Omental fat pad (tissue), 4 donors: Measurements from ENCODE around the gene SLC39A3. TPM values are rescaled to one million over a fixed set of nuclear protein-coding genes. Genes with fewer than 3 reads are reported as not detected.

Experiments
- ATAC-seq: fragments of 150-250 bp; one replicate; pipeline ENCODE4 v1.9.1; 2016; ENCODE audit warnings: mild to moderate bottlenecking, moderate library complexity; ENCODE audit not compliant: low FRiP score
- DNase-seq: peaks from one replicate; pipeline ENCODE4 v3.0.0-alpha.2; 2019; ENCODE audit warnings: low spot score
- total RNA-seq, 4 donors: library from RNA; depleted of rRNA; stranded (reverse); fragments of >200 nt; gene quantifications; one replicate each; pipeline ENCODE4 v1.1.0, GENCODE V29; 2016
- TF ChIP-seq, protein P1 (sequence below), 3 donors: fragments of 450-650 bp; IDR thresholded peaks; one replicate each; pipeline ENCODE4 v1.5.1; 2016 to 2017; ENCODE audit warnings: antibody characterized with exemption in 3 of 3, mild to moderate bottlenecking in 3 of 3, moderate library complexity in 2 of 3

Gene SLC39A3
- total RNA-seq, 4 donors from 2014 or later, result 26.0 to 38.0 (median 28.6) TPM

DNA sequence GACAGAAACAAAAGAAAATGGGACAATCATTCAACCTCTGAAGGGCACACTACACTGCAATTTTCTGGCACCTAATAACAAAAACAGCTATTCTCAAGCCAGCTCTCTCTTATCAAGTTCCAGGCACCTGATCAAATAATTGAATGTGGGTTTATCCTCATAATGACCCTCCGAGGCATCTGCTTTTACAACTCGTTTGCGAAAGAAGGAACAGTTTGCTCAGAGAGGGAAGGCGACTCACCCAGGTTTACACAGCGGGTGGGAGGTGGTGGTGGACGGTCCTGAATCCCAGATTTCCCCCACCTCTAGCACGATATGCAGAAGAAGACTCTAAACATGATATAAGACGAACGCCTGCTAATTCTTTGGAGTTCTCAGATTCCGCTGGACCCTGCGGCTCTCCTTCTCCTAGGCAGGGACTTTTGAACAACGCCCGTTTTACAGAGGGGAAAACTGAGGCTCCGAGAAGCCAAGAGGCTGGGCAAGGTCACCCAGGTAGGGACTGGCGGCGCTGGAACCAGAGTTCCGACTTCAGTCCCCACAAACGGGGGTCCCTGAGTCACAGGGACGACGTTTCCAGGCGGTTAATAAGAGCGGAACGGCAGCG lies 42.6 kb upstream of the SLC39A3 start:
- TF ChIP-seq, protein P1, sequence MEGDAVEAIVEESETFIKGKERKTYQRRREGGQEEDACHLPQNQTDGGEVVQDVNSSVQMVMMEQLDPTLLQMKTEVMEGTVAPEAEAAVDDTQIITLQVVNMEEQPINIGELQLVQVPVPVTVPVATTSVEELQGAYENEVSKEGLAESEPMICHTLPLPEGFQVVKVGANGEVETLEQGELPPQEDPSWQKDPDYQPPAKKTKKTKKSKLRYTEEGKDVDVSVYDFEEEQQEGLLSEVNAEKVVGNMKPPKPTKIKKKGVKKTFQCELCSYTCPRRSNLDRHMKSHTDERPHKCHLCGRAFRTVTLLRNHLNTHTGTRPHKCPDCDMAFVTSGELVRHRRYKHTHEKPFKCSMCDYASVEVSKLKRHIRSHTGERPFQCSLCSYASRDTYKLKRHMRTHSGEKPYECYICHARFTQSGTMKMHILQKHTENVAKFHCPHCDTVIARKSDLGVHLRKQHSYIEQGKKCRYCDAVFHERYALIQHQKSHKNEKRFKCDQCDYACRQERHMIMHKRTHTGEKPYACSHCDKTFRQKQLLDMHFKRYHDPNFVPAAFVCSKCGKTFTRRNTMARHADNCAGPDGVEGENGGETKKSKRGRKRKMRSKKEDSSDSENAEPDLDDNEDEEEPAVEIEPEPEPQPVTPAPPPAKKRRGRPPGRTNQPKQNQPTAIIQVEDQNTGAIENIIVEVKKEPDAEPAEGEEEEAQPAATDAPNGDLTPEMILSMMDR (IDR thresholded peaks at IDR 0.05), result no peak
- ATAC-seq (no peak), DNase-seq (no peak)

DNA sequence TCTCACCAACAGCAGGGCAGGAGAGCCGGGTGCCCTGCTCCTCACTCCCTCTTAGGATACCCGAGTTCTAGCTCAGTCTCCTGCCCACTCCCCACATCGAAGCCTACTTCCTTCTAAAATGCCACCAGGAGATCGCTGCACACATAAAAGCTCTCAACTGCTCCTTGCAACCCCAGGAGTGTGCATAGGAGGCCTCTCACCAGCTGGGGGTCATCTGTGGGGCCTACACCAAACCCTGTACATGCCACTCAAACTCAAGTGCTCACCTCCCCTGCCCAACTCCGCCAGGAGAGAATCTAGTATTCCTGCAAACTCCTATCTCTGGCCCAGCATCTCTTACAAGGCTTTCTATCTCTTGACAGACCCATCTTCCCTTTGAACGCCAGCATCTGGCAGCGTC lies 40.5 kb upstream of the SLC39A3 start:
- ATAC-seq, result no peak

DNA sequence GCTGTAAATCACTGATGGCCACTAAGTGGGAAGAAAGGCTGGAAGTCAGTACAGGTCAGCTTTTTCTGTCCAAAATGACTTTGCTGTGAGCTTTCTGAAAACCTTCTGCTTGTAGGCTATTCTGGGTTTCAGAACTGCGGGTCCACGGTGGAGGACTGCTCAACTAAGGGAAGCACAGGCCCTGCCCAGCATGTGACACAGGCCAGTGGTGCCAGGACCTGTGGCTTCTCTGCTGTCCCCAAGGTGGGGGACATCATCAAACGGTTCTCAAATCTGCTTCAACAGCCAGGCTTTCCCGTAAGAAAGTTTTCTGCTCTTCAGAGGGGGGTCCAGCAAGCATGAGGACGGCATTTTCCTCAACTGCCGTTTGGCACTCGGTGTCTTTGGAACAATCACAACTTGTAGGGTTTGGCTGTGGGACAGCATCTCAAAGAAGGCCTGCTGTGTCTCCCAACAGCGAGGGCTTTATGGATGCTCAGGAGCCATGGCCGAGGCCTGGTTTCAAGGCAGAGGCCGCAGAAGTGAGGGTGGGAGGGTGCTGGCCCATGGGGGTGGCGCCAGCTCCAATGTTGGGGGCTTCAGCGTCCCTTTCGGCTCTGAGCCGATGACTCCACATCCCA lies 39.4 kb upstream of the SLC39A3 start:
- DNase-seq (no peak), ATAC-seq (no peak)
- TF ChIP-seq, protein P1 (IDR thresholded peaks at IDR 0.05), result no peak

More for the DNA sequence above, 40.5 kb upstream of the SLC39A3 start:
- no peak for DNase-seq
- TF ChIP-seq, protein P1 (IDR thresholded peaks at IDR 0.05), result no peak

DNA sequence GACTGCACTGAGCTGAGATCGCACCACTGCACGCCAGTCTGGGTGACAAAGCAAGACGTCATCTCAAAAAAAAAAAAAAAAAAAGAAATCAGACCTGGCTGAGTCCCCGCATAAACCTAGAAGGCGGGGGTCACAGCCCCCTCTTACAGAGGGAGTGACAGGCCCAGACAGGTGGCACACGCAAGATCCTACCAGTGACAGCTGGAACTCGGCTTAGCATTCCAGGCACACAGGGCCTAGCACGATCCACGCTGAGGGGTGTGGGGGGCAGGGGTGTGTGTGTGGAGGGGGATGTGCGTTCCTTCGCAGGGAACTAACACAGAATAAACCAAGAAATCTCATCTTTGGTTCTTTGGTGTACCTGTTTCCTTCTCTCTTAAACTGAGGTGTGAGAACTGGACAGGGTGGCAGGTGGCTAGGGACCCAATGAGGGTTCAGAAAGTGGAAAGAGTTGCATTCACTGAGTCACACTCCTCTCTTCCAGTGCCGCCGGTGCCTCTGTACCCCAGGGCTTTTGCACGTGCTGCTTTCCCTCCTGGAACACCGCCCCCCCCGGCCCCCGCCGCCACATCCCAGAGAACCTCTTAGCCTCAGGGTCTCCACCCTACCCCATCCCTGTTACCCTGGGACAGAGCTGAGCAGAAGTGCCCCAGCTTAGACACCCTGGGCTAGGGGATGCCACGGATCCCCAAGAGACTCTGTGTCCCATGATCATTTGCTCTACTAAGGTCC lies 38.3 kb upstream of the SLC39A3 start:
- DNase-seq (no peak), ATAC-seq (no peak)
- TF ChIP-seq, protein P1 (IDR thresholded peaks at IDR 0.05), result no peak

DNA sequence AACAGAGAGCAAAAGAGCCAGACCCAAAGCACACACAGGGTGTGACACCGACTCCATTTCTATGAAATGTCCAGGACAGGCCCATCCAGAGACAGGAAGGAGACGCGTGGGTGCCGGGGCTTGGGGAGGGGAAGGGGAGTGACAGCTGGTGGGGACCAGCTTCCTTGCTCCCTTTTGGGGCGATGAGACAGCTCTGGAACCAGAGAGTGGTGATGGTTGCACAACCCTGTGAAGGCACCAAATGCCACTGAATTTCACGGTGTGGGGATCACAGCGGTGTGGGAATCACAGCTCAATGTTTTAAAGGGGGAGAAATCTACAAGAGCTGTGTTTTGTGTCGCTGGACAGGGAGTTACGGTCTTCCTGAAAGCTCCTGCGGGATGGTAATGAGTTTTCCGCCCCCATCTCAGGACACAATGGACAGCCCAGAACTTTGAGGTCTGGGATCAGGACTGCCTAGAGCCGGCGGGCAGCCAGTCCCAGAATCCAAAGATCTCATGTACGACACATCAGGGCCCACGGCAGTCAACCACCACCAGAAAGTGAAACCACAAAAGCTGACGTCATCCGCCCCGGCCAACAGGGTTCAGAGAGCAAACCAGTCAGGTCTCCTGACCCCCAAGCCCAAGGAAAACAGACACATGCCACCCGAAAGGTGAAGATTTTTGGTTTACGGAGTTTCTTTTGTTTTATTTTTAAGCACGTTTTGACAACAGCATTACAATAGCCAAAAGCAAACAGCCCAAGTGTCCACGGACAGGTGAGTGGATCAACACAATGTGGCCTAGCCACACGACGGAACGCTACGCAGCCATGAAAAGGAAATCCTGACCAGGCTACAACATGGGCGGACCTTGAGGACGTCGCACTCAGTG lies 36.0 kb upstream of the SLC39A3 start:
- ATAC-seq, result peak; percentile 9
- no peak for DNase-seq
- TF ChIP-seq, protein P1 (IDR thresholded peaks at IDR 0.05), result no peak

DNA sequence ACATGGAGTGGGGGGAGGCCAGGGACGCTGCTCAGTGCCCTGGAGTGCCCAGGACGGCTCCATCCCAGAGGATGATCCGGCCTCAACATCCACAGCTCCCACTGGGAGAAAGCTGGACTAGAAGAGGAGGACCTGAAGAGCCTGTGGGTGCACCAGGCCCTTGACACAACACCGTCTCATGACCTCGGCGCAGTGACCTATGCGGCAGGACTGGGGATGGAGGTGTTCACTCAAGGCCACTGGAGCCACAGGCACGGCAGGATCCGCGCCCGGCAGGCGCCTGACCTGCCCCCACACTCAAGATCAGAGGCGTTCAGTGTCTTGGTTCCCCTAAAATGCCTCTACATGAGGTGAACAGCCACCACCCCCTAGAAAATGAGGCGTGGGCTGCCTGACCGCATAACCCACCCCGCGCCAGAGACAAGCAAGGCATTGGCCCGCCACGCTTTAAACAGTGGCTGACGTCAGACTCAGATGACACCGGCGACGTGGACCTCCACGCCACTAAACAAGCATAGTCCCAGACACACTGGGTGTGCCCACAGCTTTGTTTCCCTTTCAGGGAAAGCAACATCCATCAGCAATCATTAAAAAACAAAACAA lies 35.2 kb upstream of the SLC39A3 start:
- DNase-seq (no peak), ATAC-seq (peak; percentile 17)
- TF ChIP-seq, protein P1 (IDR thresholded peaks at IDR 0.05), result no peak
